TTC549 (cell line): Measurements from ENCODE around the gene OR2B2.
"Not testable (repeated sequence)": the region's sequence is repeated elsewhere in the genome, so short reads cannot be mapped to it uniquely, and the experiment has no call there.

Experiments used
- FAIRE-seq: peaks from 2 replicates; lab custom pipeline; 2012; peaks lifted over from hg19 to GRCh38; lab: Jason Lieb, UNC

The OR2B2 gene

GRCh38 chr6:27911956-27912446 is at the start of gene OR2B2:
OR2B2 (minus strand) TSS chr6:27912396; CDS start chr6:27912319, 77 bp downstream.
- no peak for FAIRE-seq

- no peak for FAIRE-seq
These were observed 45.3 kb upstream of the OR2B2 start for GRCh38 chr6:27957516-27957915.

- no peak for FAIRE-seq
These were observed 44.7 kb upstream of the OR2B2 start, which contains the start of gene OR2B6 for GRCh38 chr6:27956941-27957340. OR2B6 (plus strand) TSS chr6:27957241; CDS start chr6:27957241, 0 bp downstream.

- FAIRE-seq, result no peak
These were observed 38.8 kb upstream of the OR2B2 start for GRCh38 chr6:27951040-27951439.

GRCh38 chr6:27948237-27948636 is 36.0 kb upstream of the OR2B2 start:
- FAIRE-seq, result no peak

- not testable (repeated sequence) for FAIRE-seq
These were observed 30.9 kb upstream of the OR2B2 start for GRCh38 chr6:27943072-27943471.

GRCh38 chr6:27940766-27941165 is 28.6 kb upstream of the OR2B2 start:
- no peak for FAIRE-seq

- FAIRE-seq, result no peak
These were observed 19.0 kb upstream of the OR2B2 start for GRCh38 chr6:27931209-27931608.

GRCh38 chr6:27929930-27930329 is 17.7 kb upstream of the OR2B2 start:
- not testable (repeated sequence) for FAIRE-seq

- not testable (repeated sequence) for FAIRE-seq
These were observed 15.8 kb upstream of the OR2B2 start for GRCh38 chr6:27928041-27928440.

- no peak for FAIRE-seq
These were observed 12.0 kb upstream of the OR2B2 start for GRCh38 chr6:27924179-27924578.

GRCh38 chr6:27922949-27923348 is 10.8 kb upstream of the OR2B2 start:
- no peak for FAIRE-seq

GRCh38 chr6:27908017-27908416 is 4.2 kb downstream of the OR2B2 start:
- FAIRE-seq, result no peak

- no peak for FAIRE-seq
These were observed 9.6 kb downstream of the OR2B2 start for GRCh38 chr6:27902335-27903314.

- no peak for FAIRE-seq
These were observed 10.4 kb downstream of the OR2B2 start for GRCh38 chr6:27901801-27902200.

GRCh38 chr6:27900197-27900596 is 12.0 kb downstream of the OR2B2 start:
- not testable (repeated sequence) for FAIRE-seq

- FAIRE-seq, result no peak
These were observed 12.7 kb downstream of the OR2B2 start for GRCh38 chr6:27899543-27899942.

GRCh38 chr6:27897580-27898206 is 14.5 kb downstream of the OR2B2 start:
- FAIRE-seq, result no peak

GRCh38 chr6:27896398-27896796 is 15.8 kb downstream of the OR2B2 start:
- FAIRE-seq, result no peak

- FAIRE-seq, result peak; percentile 62
These were observed 17.1 kb downstream of the OR2B2 start for GRCh38 chr6:27894839-27895762.

GRCh38 chr6:27893836-27894807 is 18.1 kb downstream of the OR2B2 start:
- FAIRE-seq, result no peak
